Panc1 (cell line): ENCODE measurements around the gene IRGQ. TPM values are rescaled to one million over a fixed set of nuclear protein-coding genes. Genes with fewer than 3 reads are reported as not detected.

Experiments
- ATAC-seq: fragments of 200-7000 bp; cut with Tn5 transposase; 2 replicates; pipeline ENCODE4 v1.9.1; 2020; ENCODE audit warnings: mild to moderate bottlenecking, moderate library complexity
- BruUV-seq: library from RNA; stranded (reverse); fragments of 400-500 nt; replicated peaks from 2 replicates; lab custom pipeline; 2021; lab: Mats Ljungman, UMichigan
- CTCF ChIA-PET: fragments of 300-600 bp; sonication (Branson Sonifier 250); formaldehyde crosslinking; loops from one replicate; lab custom pipeline; 2022; ENCODE audit warnings: antibody characterized with exemption; lab: Charles Lee
- POLR2A ChIA-PET: fragments of 300-600 bp; sonication (Branson Sonifier 250); formaldehyde crosslinking; loops from one replicate; lab custom pipeline; 2022; ENCODE audit warnings: antibody characterized with exemption; lab: Charles Lee
- DNase-seq: peaks from one replicate; pipeline ENCODE4 v3.0.0-alpha.2; 2010; ENCODE audit warnings: low read depth, low spot score
- H3K27ac ChIP-seq: 2 replicates; pipeline ENCODE4 v1.5.1; 2011; ENCODE audit warnings: mild to moderate bottlenecking, low read length, inconsistent platforms
- H3K27me3 ChIP-seq: fragments of 200-500 bp; sonication (Bioruptor generic); 2 replicates; pipeline ENCODE4 v1.6.0; 2014; ENCODE audit warnings: low read length, inconsistent platforms; ENCODE audit not compliant: control insufficient read depth, insufficient read depth
- H3K36me3 ChIP-seq: fragments of 200-500 bp; sonication (Bioruptor generic); 2 replicates; pipeline ENCODE4 v1.5.1; 2014; ENCODE audit warnings: inconsistent platforms, mild to moderate bottlenecking, low read length, moderate library complexity; ENCODE audit not compliant: control insufficient read depth, insufficient read depth
- H3K4me1 ChIP-seq: 2 replicates; pipeline ENCODE4 v1.5.1; 2011; ENCODE audit warnings: inconsistent platforms, mild to moderate bottlenecking, low read length, moderate library complexity; ENCODE audit not compliant: control insufficient read depth, insufficient read depth
- H3K4me3 ChIP-seq, 2 experiments: 2 replicates each; pipeline ENCODE4 v1.5.1; 2011 to 2012; ENCODE audit warnings: low read depth in 2 of 2, low read length in 2 of 2, mild to moderate bottlenecking in 2 of 2, inconsistent platforms in 1 of 2, moderate library complexity in 1 of 2
- H3K9me3 ChIP-seq: fragments of 200-500 bp; sonication (Bioruptor generic); 2 replicates; pipeline ENCODE4 v1.5.1; 2014; ENCODE audit warnings: low read depth, mild to moderate bottlenecking, inconsistent platforms, low read length, moderate library complexity; ENCODE audit not compliant: control insufficient read depth, insufficient read depth
- POLR2AphosphoS5 ChIP-seq: IDR thresholded peaks from 2 replicates; pipeline ENCODE4 v1.6.1; 2012; ENCODE audit warnings: mild to moderate bottlenecking, low read depth, low read length, moderate library complexity
- SIN3A ChIP-seq: IDR thresholded peaks from 2 replicates; pipeline ENCODE4 v1.6.1; 2012; ENCODE audit warnings: low read depth, mild to moderate bottlenecking, low read length, moderate library complexity, borderline replicate concordance; ENCODE audit not compliant: insufficient read depth
- TCF7L2 ChIP-seq: IDR thresholded peaks from 2 replicates; pipeline ENCODE4 v1.6.1; 2011; ENCODE audit warnings: mild to moderate bottlenecking, low read depth, low read length, inconsistent platforms
- in situ Hi-C: cut with HindIII; loops from 2 replicates; pipeline ENCODE4 v1.10.0; 2016; ENCODE audit warnings: low sequenced_read_pairs, low pct_unique_long_range_greater_than_20kb
- intact Hi-C: fragments of 100-400 bp; cut with micrococcal nuclease; formaldehyde crosslinking; loops from one replicate; pipeline ENCODE4 v1.10.0; 2022; ENCODE audit not compliant: unreplicated experiment
- total RNA-seq: library from RNA; stranded (reverse); gene quantifications from one replicate; pipeline ENCODE4 v1.2.1, GENCODE V29; 2021; ENCODE audit not compliant: unreplicated experiment
- TF ChIP-seq, protein P1 (sequence below), 2 experiments: IDR thresholded peaks; 2 replicates each; pipeline ENCODE4 v1.6.1; 2011 to 2012; ENCODE audit warnings: low read depth in 2 of 2, control low read depth in 1 of 2, low read length in 1 of 2, mild to moderate bottlenecking in 1 of 2, moderate library complexity in 1 of 2; ENCODE audit not compliant: insufficient read depth in 1 of 2
- TF ChIP-seq, protein P2 (sequence below): fragments of 450-650 bp; IDR thresholded peaks from 2 replicates; pipeline ENCODE4 v1.5.1; 2017; ENCODE audit warnings: mild to moderate bottlenecking

IRGQ gene
- total RNA-seq, 1 experiment from 2014 or later, result 20.4 TPM

DNA sequence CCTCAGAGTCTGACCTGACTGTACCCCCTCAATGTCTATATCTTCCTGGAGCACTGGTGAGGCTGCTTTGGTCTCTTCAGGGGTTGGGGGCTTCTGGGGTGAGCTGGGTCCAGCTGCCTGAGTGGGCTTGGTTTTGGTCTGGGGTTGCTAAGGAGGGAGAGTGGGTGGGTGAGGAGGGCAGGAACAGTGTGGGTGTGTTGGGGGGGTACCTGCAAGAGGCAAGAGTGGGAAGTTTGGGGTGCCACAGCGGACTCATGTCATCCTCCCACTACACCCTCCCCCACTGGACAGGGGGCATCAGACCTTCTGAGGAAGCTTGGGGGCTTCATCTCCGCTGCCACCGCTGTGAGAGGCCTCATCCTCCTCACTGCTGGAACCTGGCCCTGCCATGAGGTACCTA, 49.4 kb downstream of the IRGQ start:
- Histone ChIP-seq H3K27me3 (no peaks in the 10 kb centered on the region), H3K27ac (no peak overlapping the region), H3K36me3 (no peaks in the 10 kb centered on the region), H3K4me3 (no peak overlapping the region), H3K9me3 (no peaks in the 10 kb centered on the region), H3K4me1 (no peaks in the 10 kb centered on the region)
- intact Hi-C loops (no loop called here), in situ Hi-C loops (no loop called here)
- BruUV-seq, result no TSS peak
- ChIA-PET CTCF (no interaction called here), POLR2A (no interaction called here)
- TF ChIP-seq TCF7L2 (no peak), SIN3A (no peak), POLR2AphosphoS5 (no peak)
- TF ChIP-seq, protein P1, sequence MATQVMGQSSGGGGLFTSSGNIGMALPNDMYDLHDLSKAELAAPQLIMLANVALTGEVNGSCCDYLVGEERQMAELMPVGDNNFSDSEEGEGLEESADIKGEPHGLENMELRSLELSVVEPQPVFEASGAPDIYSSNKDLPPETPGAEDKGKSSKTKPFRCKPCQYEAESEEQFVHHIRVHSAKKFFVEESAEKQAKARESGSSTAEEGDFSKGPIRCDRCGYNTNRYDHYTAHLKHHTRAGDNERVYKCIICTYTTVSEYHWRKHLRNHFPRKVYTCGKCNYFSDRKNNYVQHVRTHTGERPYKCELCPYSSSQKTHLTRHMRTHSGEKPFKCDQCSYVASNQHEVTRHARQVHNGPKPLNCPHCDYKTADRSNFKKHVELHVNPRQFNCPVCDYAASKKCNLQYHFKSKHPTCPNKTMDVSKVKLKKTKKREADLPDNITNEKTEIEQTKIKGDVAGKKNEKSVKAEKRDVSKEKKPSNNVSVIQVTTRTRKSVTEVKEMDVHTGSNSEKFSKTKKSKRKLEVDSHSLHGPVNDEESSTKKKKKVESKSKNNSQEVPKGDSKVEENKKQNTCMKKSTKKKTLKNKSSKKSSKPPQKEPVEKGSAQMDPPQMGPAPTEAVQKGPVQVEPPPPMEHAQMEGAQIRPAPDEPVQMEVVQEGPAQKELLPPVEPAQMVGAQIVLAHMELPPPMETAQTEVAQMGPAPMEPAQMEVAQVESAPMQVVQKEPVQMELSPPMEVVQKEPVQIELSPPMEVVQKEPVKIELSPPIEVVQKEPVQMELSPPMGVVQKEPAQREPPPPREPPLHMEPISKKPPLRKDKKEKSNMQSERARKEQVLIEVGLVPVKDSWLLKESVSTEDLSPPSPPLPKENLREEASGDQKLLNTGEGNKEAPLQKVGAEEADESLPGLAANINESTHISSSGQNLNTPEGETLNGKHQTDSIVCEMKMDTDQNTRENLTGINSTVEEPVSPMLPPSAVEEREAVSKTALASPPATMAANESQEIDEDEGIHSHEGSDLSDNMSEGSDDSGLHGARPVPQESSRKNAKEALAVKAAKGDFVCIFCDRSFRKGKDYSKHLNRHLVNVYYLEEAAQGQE (IDR thresholded peaks at IDR 0.05; ENCODE audit: insufficient read depth in 1 of 2, low read depth in 2 of 2, low read length in 1 of 2), result no peak
- ATAC-seq (no peak), DNase-seq (no peak)

DNA sequence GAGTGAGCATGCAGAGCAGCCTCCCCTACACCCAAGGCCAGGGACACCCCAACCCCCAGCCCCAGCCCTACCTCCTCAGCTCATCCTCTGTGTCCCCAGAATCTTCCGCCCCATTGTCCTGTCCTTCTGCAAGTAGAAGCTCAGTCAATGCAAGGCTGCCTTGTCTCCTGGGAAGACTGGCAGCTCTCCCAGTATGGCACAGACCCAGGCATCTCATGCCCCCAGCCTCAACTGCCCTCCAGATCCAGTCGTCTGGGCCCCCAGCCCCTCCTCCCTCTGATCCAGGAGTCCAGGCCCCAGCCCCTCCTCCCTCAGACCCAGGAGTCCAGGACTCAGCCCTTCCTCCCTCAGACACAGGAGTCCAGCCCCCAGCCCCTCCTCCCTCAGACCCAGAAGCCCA, 50.0 kb downstream of the IRGQ start:
- in situ Hi-C loops (no loop called here), intact Hi-C loops (no loop called here)
- TF ChIP-seq, protein P1 (IDR thresholded peaks at IDR 0.05; ENCODE audit: insufficient read depth in 1 of 2, low read depth in 2 of 2, low read length in 1 of 2), result no peak
- TF ChIP-seq TCF7L2, result no peak
- H3K9me3 ChIP-seq, result no peaks in the 10 kb centered on the region
- no TSS peak for BruUV-seq
- no peak for ATAC-seq
- no peak for DNase-seq
- no peaks in the 10 kb centered on the region for H3K4me1 ChIP-seq
- H3K4me3 ChIP-seq, result no peak overlapping the region
- ChIA-PET CTCF (no interaction called here), POLR2A (no interaction called here)
- no peak overlapping the region for H3K27ac ChIP-seq
- no peaks in the 10 kb centered on the region for H3K36me3 ChIP-seq
- H3K27me3 ChIP-seq, result no peaks in the 10 kb centered on the region

DNA sequence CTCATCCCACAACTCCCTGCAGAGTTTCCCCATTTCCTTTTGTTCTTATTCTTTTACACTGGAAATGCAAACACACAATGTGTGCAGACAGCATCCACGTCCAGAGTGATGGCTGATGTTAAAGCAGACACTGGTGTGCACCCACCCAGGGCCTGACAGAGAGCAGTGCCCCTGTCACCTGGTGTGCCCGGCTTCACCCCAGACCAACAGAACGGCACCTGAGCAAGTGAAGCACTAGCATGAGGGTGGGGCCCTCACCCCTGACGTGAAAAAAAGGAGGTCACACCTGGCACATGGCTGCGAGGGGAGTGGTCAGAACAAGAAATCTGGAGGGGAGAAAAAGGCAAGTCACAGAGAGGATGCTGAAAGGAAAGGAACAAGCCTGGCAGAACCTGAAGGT, 50.7 kb downstream of the IRGQ start:
- Histone ChIP-seq H3K9me3 (no peaks in the 10 kb centered on the region), H3K36me3 (no peaks in the 10 kb centered on the region), H3K27me3 (no peaks in the 10 kb centered on the region), H3K4me3 (no peak overlapping the region), H3K27ac (no peak overlapping the region), H3K4me1 (no peaks in the 10 kb centered on the region)
- no TSS peak for BruUV-seq
- TF ChIP-seq, protein P1 (IDR thresholded peaks at IDR 0.05; ENCODE audit: insufficient read depth in 1 of 2, low read depth in 2 of 2, low read length in 1 of 2), result no peak
- TF ChIP-seq, protein P2, sequence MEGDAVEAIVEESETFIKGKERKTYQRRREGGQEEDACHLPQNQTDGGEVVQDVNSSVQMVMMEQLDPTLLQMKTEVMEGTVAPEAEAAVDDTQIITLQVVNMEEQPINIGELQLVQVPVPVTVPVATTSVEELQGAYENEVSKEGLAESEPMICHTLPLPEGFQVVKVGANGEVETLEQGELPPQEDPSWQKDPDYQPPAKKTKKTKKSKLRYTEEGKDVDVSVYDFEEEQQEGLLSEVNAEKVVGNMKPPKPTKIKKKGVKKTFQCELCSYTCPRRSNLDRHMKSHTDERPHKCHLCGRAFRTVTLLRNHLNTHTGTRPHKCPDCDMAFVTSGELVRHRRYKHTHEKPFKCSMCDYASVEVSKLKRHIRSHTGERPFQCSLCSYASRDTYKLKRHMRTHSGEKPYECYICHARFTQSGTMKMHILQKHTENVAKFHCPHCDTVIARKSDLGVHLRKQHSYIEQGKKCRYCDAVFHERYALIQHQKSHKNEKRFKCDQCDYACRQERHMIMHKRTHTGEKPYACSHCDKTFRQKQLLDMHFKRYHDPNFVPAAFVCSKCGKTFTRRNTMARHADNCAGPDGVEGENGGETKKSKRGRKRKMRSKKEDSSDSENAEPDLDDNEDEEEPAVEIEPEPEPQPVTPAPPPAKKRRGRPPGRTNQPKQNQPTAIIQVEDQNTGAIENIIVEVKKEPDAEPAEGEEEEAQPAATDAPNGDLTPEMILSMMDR, result no peak
- no peak for TF ChIP-seq TCF7L2
- POLR2A ChIA-PET, result no interaction called here
- intact Hi-C loops, result no loop called here
- no peak for ATAC-seq
- CTCF ChIA-PET, result no interaction called here
- in situ Hi-C loops, result no loop called here
- no peak for DNase-seq
